GM12865 (cell line): ENCODE data around the gene NAGPA.
"Not testable (repeated sequence)": the region's sequence is repeated elsewhere in the genome, so short reads cannot be mapped to it uniquely, and the experiment has no call there.

Source experiments
- DNase-seq: peaks from one replicate; pipeline ENCODE4 v3.0.0; 2010; ENCODE audit warnings: low read depth
- H3K4me3 ChIP-seq: 2 replicates; pipeline ENCODE4 v1.5.1; 2011; ENCODE audit warnings: mild to moderate bottlenecking, low read depth, low read length, control low read depth
- TF ChIP-seq, protein P1 (sequence below): IDR thresholded peaks from 2 replicates; pipeline ENCODE4 v1.5.1; 2011; ENCODE audit warnings: low read length, control low read depth, low read depth, inconsistent platforms; ENCODE audit not compliant: insufficient read depth; ENCODE audit errors: missing control alignments

Gene NAGPA

DNA sequence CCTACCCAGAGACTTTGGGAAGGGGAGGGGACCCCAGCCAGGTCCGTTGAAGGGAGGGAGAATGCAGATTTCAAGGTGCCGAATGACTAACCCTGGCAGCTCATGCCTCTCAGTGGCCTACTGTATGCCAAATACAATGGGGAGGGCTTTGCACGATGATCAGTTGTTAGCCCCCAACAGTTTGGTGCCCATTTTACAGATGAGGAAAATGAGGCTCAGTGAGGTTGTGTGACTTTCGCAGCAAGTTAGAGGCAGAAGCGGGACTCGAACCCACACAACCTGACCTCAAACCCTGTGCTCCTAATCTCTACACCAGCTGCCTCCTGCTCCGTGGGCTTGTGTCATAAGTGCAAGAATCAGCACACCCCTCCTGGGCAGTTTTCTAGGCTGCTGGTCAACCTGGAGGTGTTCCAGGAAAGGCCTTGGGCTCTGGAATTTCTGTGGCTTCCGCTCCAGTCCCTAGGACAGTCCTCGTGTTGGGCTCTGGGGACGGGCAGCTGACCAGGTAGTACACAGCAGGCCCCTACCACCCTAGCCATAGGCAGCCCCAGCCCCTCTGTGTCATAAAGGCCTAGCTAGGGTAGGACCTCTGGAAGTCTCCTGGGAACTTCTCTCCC, 11.9 kb upstream of the NAGPA start:
- H3K4me3 ChIP-seq: no peak overlapping the region
- TF ChIP-seq, protein P1, sequence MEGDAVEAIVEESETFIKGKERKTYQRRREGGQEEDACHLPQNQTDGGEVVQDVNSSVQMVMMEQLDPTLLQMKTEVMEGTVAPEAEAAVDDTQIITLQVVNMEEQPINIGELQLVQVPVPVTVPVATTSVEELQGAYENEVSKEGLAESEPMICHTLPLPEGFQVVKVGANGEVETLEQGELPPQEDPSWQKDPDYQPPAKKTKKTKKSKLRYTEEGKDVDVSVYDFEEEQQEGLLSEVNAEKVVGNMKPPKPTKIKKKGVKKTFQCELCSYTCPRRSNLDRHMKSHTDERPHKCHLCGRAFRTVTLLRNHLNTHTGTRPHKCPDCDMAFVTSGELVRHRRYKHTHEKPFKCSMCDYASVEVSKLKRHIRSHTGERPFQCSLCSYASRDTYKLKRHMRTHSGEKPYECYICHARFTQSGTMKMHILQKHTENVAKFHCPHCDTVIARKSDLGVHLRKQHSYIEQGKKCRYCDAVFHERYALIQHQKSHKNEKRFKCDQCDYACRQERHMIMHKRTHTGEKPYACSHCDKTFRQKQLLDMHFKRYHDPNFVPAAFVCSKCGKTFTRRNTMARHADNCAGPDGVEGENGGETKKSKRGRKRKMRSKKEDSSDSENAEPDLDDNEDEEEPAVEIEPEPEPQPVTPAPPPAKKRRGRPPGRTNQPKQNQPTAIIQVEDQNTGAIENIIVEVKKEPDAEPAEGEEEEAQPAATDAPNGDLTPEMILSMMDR: no peak
- DNase-seq: no peak

DNA sequence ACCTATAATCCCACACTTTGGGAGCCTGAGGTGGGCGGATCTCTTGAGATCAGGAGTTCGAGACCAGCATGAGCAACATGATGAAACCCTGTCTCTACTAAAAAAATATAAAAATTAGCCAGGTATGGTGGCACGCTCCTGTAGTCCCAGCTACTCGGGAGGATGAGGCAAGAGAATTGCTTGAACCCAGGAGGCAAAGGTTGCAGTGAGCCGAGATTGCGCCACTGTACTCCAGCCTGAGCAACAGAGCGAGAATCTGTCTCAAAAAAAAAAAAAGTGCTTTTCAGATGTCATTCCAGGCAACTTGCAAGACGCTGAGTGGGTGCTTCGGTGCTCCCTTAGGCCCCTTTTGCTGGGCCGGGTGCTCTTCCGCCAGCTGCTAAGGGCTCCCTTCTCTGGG, 10.8 kb upstream of the NAGPA start:
- H3K4me3 ChIP-seq, DNase-seq: not testable (repeated sequence)

DNA sequence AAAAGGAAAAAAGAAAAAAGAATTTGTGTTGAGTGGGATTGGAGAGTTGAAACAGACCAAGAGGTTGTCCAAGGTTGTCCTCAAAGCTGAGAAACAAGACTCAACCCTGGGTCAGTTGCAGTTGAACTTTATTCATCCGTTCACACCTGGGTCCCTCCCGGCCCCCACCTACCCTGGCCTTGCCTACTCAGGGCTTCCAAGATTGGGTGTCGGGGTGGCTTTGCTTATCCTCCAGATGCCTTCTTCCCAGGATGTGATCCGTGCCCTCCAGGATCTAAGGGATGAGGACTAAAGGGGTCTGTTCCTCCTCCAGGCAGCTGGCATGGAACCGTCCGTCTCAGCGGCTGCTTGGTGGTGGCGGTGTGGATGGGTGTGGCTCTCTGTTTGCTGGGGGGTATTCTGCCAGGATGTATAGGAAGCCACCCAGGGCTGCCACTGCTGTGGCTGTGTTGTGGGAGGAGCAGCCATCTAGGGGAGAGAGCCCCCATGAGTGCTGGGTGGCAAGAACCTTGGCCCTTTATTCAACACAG, 10.3 kb upstream of the NAGPA start:
- DNase-seq: no peak
- H3K4me3 ChIP-seq: no peak overlapping the region
- TF ChIP-seq, protein P1: no peak

DNA sequence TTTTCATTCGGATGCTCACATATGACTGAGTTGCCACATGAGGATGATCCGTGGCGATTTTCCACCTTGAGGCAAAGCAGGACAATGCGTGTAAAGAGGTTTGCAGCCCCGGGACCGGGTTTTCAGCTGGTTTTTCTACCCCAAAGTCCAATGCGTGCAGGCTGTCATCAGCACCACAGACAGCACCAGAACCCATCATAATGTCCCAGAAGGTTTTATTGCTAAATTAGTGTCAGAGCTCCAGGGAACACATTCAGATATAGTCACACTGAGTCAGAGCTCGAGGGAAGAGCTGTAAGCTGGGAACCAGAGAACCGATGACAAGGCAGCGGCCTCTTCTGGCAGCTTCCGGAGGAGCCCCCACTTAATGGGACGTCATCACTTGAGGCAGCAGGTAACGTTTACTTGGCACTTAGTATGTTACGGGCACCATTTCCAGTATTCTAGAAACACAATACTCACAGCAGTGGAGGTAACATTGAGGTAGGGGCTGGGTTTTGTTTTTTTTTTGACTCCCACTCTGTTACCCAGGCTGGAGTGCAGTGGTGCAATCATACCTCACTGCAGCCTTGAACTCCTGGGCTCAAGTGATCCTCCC, 8.9 kb upstream of the NAGPA start:
- H3K4me3 ChIP-seq: no peak overlapping the region
- DNase-seq: no peak
- TF ChIP-seq, protein P1: no peak

DNA sequence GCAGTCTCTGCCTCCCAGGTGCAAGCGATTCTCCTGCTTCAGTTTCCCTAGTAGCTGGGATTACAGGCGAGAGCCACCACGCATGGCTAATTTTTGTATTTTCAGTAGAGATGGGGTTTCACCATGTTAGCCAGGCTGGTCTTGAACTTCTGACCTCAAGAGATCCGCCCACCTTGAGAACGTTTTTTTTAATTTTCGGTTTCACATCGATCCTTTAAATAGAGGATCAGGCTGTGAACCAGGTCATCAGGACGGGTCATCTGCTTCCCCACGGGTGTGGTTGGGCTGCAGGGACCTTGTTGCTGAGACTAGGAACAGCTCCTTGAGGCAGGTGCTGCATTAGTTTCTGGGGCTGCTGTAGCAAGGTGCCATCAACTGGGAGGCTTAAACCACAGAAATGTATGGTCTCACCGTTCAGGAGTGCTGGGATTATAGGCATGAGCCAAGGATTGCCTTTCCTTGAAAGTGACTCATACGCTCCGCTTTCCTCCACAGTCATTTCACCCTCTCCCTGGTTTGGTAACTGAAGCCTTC, 7.9 kb upstream of the NAGPA start:
- DNase-seq: peak; percentile 91
- H3K4me3 ChIP-seq: peak overlapping the region; percentile 8
- TF ChIP-seq, protein P1: no peak

DNA sequence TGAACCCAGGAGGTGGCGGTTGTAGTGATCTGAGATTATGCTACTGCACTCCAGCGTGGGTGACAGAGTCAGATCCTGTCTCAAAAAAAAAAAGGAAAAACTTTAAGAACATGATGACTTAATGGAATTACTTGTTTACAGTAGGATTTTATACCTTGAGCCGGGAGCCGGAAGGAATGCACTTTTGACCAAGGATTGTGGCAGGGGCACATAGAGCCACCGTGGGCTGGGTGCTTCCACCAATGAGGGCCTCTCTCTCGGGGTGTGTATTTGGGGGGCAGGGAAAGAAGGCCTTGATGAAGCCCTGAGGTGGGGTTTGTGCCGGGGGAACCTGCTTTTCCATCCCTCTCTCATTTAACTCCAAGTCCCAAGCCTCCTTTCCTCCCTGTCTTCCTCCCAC, 6.7 kb upstream of the NAGPA start:
- TF ChIP-seq, protein P1: no peak
- no peak for DNase-seq

DNA sequence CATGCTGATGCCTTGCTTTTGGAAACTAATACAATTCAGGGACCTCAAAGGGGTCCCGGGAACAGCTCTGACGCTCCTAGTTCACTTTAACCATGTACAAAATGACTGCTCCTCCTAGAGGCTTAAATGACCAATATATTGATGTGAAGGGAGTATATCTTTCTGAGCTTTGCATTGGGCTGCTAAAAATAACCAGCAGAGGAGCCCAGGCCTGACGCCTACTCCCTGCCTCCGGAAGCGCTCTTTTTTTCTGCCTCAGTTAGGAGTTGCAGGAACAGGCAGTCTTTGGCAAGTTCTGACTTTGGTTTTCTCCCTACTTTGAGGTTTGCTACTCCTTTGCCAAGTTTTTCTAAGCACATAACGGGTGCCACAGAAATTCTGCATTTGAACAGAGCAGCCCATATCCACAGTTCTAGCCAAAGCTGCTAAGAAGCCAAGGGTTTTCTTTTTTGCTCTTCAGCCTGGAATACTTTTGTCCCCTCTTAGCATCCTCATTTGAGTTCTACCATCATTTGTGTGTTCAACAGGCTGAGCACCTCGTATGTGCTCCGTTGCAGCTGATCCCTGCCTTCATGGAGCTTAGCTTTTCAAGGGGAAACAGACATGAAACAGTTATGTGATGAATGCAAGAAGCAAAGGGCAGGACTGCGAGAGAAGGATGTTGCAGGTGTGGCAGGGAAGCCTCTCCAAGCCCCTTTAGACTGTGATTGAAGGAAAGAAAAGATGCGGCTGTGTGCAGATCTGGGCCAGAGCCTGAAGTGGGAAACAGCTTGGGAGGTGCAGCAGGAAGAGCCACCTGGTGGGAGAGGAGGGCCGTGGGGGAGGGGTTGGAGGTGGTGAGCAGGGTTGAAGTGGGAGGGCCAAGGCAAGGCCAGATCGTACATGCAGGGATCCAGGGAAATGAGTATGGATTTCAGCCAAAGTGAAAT, 2.8 kb upstream of the NAGPA start:
- H3K4me3 ChIP-seq: no peak overlapping the region
- peak; percentile 46 for DNase-seq
- TF ChIP-seq, protein P1: no peak

More for the DNA sequence above, 6.7 kb upstream of the NAGPA start:
- H3K4me3 ChIP-seq: no peak overlapping the region
